MM.1S (cell line): ENCODE data around the gene FAM200C.

Source experiments
- DNase-seq: peaks from one replicate; pipeline ENCODE4 v3.0.0-alpha.2; 2015
- H2AFZ ChIP-seq: fragments of 300-600 bp; sonication (generic); 2 replicates; pipeline ENCODE4 v1.6.0; 2016; ENCODE audit warnings: antibody characterized with exemption, low read length
- H3F3A ChIP-seq: fragments of 300-600 bp; sonication (generic); 2 replicates; pipeline ENCODE4 v1.6.1; 2016; ENCODE audit warnings: mild to moderate bottlenecking, antibody characterized with exemption, low read length, moderate library complexity, mixed read lengths; ENCODE audit not compliant: insufficient read depth
- H3K27ac ChIP-seq: fragments of 300-600 bp; sonication (generic); 2 replicates; pipeline ENCODE4 v1.5.1; 2016; ENCODE audit warnings: mild to moderate bottlenecking, low read length
- H3K27me3 ChIP-seq: fragments of 300-600 bp; sonication (generic); replicated peaks from 2 replicates; pipeline ENCODE4 v1.6.0; 2016; ENCODE audit warnings: low read length; ENCODE audit not compliant: insufficient read depth
- H3K36me3 ChIP-seq: fragments of 300-600 bp; sonication (generic); replicated peaks from 2 replicates; pipeline ENCODE4 v1.6.1; 2016; ENCODE audit warnings: mild to moderate bottlenecking, low read length, mixed read lengths; ENCODE audit not compliant: insufficient read depth
- H3K4me1 ChIP-seq: fragments of 300-600 bp; sonication (generic); 2 replicates; pipeline ENCODE4 v1.6.1; 2016; ENCODE audit warnings: low read length, mixed read lengths
- H3K4me2 ChIP-seq: fragments of 300-600 bp; sonication (generic); 2 replicates; pipeline ENCODE4 v1.6.0; 2016; ENCODE audit warnings: low read depth, low read length
- H3K4me3 ChIP-seq: fragments of 300-600 bp; sonication (generic); 2 replicates; pipeline ENCODE4 v1.5.1; 2016; ENCODE audit warnings: low read length, mixed read lengths
- H3K79me2 ChIP-seq: fragments of 300-600 bp; sonication (generic); 2 replicates; pipeline ENCODE4 v1.6.1; 2016; ENCODE audit warnings: mixed run types, low read length, mixed read lengths
- H3K9ac ChIP-seq: fragments of 300-600 bp; sonication (generic); 2 replicates; pipeline ENCODE4 v1.6.1; 2016; ENCODE audit warnings: low read length, mixed read lengths
- H3K9me2 ChIP-seq: fragments of 300-600 bp; sonication (generic); replicated peaks from 2 replicates; pipeline ENCODE4 v1.6.1; 2016; ENCODE audit warnings: mild to moderate bottlenecking, low read length, mixed read lengths; ENCODE audit not compliant: insufficient read depth
- H3K9me3 ChIP-seq: fragments of 300-600 bp; sonication (generic); replicated peaks from 2 replicates; pipeline ENCODE4 v1.6.1; 2016; ENCODE audit warnings: mild to moderate bottlenecking, low read length, mixed read lengths; ENCODE audit not compliant: insufficient read depth
- H4K20me1 ChIP-seq: fragments of 300-600 bp; sonication (generic); 2 replicates; pipeline ENCODE4 v1.6.1; 2016; ENCODE audit warnings: mild to moderate bottlenecking, low read length, moderate library complexity, mixed read lengths; ENCODE audit not compliant: insufficient read depth
- EZH2 ChIP-seq: fragments of 300-600 bp; sonication (generic); optimal IDR thresholded peaks from 2 replicates; pipeline ENCODE3; 2017; ENCODE audit warnings: low read depth, mild to moderate bottlenecking, antibody characterized with exemption, low read length, mixed read lengths
- EZH2phosphoT487 ChIP-seq: fragments of 300-600 bp; sonication (generic); IDR thresholded peaks from 2 replicates; pipeline ENCODE4 v1.6.1; 2018; ENCODE audit warnings: antibody characterized with exemption, low read length
- TF ChIP-seq, protein P1 (sequence below): fragments of 300-600 bp; sonication (generic); IDR thresholded peaks from 2 replicates; pipeline ENCODE4 v1.5.1; 2016; ENCODE audit warnings: antibody characterized with exemption, low read length, mixed read lengths

Gene FAM200C

DNA sequence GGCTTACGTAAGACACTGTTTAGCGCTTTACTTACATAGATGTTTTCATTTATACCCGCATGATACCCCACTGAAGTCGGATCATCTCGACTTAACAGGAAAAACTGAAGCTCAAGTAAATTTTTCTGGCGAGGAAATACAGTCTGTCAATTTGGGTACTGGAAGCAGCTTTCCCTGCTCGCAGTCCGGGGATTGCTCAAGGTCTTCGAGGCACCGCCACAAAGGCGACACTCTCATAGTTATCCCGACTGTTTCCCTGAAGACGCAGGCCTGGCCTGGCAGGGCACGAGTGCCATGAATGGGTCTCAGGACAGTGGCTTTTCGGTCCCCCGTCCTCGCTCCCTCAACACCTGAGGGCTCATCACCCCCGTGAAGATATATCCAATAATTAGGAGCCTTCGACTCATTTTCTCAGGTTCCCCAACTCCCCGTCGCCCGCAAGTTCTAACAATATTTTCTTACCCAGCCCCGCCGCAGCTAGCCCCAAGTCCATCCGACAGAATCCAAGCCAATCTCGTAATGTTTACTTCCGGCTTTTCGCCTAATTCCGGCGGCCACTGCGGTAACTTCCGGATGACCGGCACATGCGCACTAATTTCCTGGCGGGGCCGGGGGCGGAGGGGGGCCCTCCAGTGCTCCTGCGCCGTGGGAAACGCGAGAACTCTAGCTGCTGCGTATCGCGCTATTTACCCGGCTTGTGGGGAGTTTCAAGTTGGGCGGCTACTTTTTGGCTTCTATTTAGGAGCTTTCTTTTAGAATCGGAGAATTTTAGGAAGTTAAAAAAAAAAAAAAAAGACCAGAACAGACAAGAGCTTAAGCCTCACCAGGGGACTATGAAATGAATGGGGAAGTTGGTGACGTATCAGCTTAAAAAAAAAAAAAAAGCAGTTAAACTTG lies 19.0 kb upstream of the FAM200C start, which contains the start of gene SLU7:
TSS of gene SLU7 (minus strand) at position 521 of the 897 bp plus-strand sequence. CDS start 3,787 bp downstream, outside the sequence.
- H4K20me1 ChIP-seq: no peaks in the 10 kb centered on the region
- peak within 1 kb of the TSS; percentile 84 for H2AFZ ChIP-seq
- DNase-seq: peak; percentile 93
- no peaks in the 10 kb centered on the region; the same call in 1 of the 2 replicates for H3K36me3 ChIP-seq
- no peaks in the 10 kb centered on the region for H3K9me2 ChIP-seq
- TF ChIP-seq EZH2 (no peak), EZH2phosphoT487 (no peak)
- TF ChIP-seq, protein P1, sequence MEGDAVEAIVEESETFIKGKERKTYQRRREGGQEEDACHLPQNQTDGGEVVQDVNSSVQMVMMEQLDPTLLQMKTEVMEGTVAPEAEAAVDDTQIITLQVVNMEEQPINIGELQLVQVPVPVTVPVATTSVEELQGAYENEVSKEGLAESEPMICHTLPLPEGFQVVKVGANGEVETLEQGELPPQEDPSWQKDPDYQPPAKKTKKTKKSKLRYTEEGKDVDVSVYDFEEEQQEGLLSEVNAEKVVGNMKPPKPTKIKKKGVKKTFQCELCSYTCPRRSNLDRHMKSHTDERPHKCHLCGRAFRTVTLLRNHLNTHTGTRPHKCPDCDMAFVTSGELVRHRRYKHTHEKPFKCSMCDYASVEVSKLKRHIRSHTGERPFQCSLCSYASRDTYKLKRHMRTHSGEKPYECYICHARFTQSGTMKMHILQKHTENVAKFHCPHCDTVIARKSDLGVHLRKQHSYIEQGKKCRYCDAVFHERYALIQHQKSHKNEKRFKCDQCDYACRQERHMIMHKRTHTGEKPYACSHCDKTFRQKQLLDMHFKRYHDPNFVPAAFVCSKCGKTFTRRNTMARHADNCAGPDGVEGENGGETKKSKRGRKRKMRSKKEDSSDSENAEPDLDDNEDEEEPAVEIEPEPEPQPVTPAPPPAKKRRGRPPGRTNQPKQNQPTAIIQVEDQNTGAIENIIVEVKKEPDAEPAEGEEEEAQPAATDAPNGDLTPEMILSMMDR: no peak
- H3K4me1 ChIP-seq: peaks cover 31% of the 10 kb centered on the region
- H3K4me3 ChIP-seq: peak within 1 kb of the TSS; percentile 98
- H3K79me2 ChIP-seq: peaks cover 59% of the 10 kb centered on the region
- H3K4me2 ChIP-seq: peak within 1 kb of the TSS; percentile 80
- H3K9ac ChIP-seq: peak within 1 kb of the TSS; percentile 81
- peaks cover 28% of the 10 kb centered on the region for H3F3A ChIP-seq
- H3K9me3 ChIP-seq: no peaks in the 10 kb centered on the region
- no peaks in the 10 kb centered on the region for H3K27me3 ChIP-seq
- peak within 1 kb of the TSS; percentile 91 for H3K27ac ChIP-seq

DNA sequence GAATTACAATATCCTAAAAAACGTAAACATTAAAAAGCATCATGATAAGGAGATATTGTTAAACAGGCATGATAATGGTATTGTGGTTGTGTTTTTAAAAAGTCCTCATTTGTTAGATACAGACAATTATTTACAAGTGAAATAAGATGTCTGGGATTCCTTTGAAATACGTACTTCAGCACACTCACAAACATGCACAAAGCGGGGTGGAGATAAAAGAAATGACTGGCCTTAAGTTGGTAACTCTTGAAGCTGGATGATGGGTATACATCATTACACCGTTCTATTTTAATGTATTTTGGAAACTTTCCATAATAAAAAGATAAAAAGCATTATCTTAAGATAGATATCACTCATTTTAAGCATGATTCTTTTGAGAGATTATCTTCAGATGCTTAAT lies 1.0 kb downstream of the FAM200C start:
- H3F3A ChIP-seq: peaks cover 7% of the 10 kb centered on the region; the same call in 1 of the 2 replicates
- H3K9ac ChIP-seq: peak overlapping the region; percentile 84; the same call in 1 of the 2 replicates
- peaks cover 6% of the 10 kb centered on the region for H3K36me3 ChIP-seq
- no peak overlapping the region for H3K27ac ChIP-seq
- H3K27me3 ChIP-seq: no peaks in the 10 kb centered on the region
- DNase-seq: no peak
- no peaks in the 10 kb centered on the region for H4K20me1 ChIP-seq
- peaks cover 15% of the 10 kb centered on the region for H3K79me2 ChIP-seq
- no peaks in the 10 kb centered on the region for H3K4me1 ChIP-seq
- H2AFZ ChIP-seq: peak overlapping the region; percentile 66; the same call in 1 of the 2 replicates
- peak overlapping the region; percentile 77 for H3K4me3 ChIP-seq
- no peaks in the 10 kb centered on the region for H3K9me2 ChIP-seq
- TF ChIP-seq, protein P1: no peak
- TF ChIP-seq EZH2phosphoT487 (no peak), EZH2 (no peak)
- H3K9me3 ChIP-seq: no peaks in the 10 kb centered on the region
- peak overlapping the region; percentile 63 for H3K4me2 ChIP-seq

DNA sequence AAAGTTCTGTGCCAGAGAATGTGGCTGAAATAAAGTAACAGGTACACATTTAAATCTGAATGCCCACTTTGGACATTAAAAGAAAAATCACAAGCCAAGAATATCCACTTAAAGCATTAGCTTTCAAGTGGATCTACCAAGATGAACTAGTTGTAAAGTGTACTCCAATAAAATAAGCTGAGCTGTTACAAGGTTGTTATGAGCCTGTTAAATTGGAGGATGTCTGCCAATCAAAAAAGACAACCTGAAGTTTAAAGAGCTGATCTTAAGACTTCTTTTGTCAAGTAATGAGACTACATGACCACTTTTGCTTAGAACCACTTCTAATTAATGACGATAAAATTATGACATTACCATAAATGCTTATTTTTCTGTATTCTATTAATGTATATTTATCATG lies 2.4 kb downstream of the FAM200C start:
- Histone ChIP-seq H3K27ac (no peak overlapping the region), H2AFZ (no peak overlapping the region), H3K4me1 (no peaks in the 10 kb centered on the region), H3K4me2 (no peak overlapping the region), H3K27me3 (no peaks in the 10 kb centered on the region), H3K9ac (no peak overlapping the region), H3K9me3 (no peaks in the 10 kb centered on the region), H4K20me1 (no peaks in the 10 kb centered on the region), H3F3A (peaks cover 7% of the 10 kb centered on the region; the same call in 1 of the 2 replicates), H3K4me3 (no peak overlapping the region), H3K9me2 (no peaks in the 10 kb centered on the region), H3K79me2 (peaks cover 15% of the 10 kb centered on the region), H3K36me3 (no peaks in the 10 kb centered on the region)
- DNase-seq: no peak
- TF ChIP-seq EZH2phosphoT487 (no peak), EZH2 (no peak)
- TF ChIP-seq, protein P1: no peak
